ENCODE data around the gene MXRA8.
A peak's percentile ranks its signal among the peaks of the same experiment; 100 is the strongest.

MXRA8 gene

DNA sequence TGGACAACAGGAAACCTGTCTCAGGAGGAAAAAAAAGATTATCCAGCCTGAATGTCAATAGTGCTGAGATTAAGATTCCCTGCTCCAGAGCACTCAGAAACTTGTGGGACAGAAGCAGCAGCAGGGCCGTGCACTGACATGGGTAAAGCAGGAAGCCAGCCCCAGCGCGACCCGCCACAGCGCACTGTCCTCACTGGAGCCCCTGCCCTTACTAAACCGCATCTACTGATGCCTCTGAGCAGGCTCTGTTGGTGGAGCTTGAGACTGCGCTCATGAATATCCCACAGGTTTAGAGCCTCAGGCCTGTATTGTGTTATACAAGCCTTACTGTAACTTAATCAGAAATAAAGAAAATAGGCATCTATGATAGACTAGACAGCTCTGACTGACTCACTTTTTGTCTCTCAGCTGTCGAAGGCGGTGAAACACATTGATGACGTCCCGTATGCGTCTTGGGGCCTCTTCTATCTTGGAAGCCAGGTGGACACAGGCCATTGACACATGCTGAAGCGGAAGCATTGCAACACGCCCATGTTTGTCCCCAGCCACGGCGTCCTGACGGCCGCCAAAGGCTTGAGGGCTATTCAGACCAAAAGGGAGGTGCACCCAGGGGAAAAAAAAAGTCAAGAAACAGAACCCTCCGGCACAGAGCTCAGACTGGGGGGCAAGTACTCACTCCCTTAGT, 39.6 kb upstream of the MXRA8 start:
- TF ChIP-seq, protein P1, sequence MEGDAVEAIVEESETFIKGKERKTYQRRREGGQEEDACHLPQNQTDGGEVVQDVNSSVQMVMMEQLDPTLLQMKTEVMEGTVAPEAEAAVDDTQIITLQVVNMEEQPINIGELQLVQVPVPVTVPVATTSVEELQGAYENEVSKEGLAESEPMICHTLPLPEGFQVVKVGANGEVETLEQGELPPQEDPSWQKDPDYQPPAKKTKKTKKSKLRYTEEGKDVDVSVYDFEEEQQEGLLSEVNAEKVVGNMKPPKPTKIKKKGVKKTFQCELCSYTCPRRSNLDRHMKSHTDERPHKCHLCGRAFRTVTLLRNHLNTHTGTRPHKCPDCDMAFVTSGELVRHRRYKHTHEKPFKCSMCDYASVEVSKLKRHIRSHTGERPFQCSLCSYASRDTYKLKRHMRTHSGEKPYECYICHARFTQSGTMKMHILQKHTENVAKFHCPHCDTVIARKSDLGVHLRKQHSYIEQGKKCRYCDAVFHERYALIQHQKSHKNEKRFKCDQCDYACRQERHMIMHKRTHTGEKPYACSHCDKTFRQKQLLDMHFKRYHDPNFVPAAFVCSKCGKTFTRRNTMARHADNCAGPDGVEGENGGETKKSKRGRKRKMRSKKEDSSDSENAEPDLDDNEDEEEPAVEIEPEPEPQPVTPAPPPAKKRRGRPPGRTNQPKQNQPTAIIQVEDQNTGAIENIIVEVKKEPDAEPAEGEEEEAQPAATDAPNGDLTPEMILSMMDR (conservative IDR thresholded peaks at IDR 0.05; ENCODE audit: low read depth, low read length): no peak
- DNase-seq (ENCODE audit: low read depth): no peak
- H3K4me3 ChIP-seq (ENCODE audit: low read length): peak overlapping the region; percentile 91

DNA sequence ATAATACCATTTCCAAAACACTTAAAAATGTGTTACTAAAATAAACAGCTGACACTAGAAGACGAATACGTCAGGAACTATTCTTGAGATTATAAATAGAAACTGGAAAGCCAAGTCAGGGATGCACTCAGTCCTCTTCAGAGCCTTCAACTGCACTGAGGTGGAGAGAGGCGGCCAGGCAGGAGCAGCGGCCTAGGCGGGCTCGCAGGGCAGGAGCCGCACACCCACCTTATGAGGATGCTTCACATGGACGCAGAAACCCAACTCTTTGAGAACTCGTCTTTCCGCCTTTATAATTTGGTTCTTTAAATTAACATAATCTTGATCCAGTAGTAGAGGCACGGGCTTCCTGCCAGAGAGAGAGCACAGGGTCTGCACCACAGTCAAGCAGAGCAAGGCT, 36.8 kb upstream of the MXRA8 start:
- DNase-seq (ENCODE audit: low read depth): no peak
- TF ChIP-seq, protein P1 (conservative IDR thresholded peaks at IDR 0.05; ENCODE audit: low read depth, low read length): no peak
- H3K4me3 ChIP-seq (ENCODE audit: low read length): no peak overlapping the region

DNA sequence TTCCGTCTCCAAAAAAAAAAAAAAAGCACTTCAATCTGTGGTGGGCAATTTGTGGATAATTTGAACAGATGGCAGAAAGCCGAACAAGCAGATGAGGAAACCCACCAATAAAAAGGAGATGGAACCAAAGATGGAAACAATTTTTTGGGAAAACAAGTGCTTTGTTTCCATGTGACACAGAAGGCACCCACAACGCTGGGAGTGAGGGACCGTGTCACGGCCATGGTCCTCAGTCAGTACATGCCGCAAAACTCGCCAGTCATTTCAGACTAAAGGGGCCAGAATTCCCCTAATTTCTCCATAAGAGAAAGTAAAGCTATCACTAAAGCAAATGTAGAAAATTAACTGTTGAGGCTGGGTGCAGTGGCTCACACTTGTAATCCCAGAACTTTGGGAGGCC, 35.8 kb upstream of the MXRA8 start:
- no peak overlapping the region for H3K4me3 ChIP-seq (ENCODE audit: low read length)
- DNase-seq (ENCODE audit: low read depth): no peak
- TF ChIP-seq, protein P1 (conservative IDR thresholded peaks at IDR 0.05; ENCODE audit: low read depth, low read length): no peak

DNA sequence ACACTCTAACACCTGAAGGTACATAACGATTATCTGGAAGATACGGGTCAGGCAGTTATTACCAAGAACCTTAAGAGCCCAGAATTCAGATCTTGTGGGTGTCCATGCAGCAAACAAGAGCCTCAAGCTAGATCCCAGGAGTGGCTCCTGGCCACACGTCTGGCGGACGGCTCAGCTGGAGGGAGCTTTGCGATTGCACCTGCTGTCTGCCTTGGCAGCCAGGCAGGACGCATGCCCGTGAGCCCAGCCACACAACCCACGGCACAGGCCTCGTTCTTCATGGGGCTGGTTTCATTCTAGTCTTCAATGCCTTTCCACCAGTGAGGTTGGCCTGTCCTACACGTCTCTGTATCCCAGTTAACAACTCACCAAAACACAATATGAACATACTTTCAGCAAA, 35.1 kb upstream of the MXRA8 start:
- TF ChIP-seq, protein P1 (conservative IDR thresholded peaks at IDR 0.05; ENCODE audit: low read depth, low read length): no peak
- H3K4me3 ChIP-seq (ENCODE audit: low read length): no peak overlapping the region
- DNase-seq (ENCODE audit: low read depth): no peak

DNA sequence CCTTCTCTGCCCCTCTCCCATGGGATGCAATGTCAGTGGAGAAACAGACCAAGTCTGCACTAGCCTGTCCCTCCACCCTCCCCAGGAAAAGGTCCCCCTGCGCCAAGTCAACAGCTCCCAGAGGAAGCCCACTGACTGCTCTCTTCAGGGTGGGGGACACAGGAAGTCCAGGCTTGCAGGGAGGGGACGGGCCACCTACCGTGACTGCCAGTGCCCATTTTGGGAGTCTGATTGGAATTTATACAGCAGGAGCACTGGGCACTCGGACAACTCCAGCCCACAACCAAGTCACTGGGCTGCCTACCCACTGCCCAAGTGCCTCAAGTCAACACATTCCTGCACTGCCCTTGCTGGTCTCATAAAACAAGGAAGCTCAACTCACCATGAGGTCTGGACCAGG, 34.7 kb upstream of the MXRA8 start:
- TF ChIP-seq, protein P1 (conservative IDR thresholded peaks at IDR 0.05; ENCODE audit: low read depth, low read length): no peak
- DNase-seq (ENCODE audit: low read depth): no peak

DNA sequence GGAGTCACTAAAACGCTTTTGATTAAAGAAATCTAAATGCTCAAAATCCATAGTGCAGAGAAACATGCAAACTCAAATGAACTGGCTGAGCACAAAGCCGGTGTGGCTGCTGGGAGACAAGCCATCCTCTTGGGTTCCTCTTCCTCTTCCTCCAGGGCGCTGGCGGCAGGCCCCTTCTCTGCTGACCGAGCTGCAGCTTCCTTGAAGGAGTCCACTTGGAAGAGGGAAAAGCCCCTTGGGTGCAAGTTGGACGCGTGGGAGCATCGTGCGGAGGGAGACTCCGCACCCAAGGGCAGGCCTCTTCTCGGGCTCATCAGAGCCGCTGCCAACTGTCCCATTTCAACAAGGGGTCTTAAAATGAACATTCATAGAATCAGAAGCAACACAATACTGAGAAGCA, 32.9 kb upstream of the MXRA8 start:
- TF ChIP-seq, protein P1 (conservative IDR thresholded peaks at IDR 0.05; ENCODE audit: low read depth, low read length): no peak
- DNase-seq (ENCODE audit: low read depth): no peak
- H3K4me3 ChIP-seq (ENCODE audit: low read length): no peak overlapping the region

More for the DNA sequence above, 34.7 kb upstream of the MXRA8 start:
- no peak overlapping the region for H3K4me3 ChIP-seq (ENCODE audit: low read length)

DNA sequence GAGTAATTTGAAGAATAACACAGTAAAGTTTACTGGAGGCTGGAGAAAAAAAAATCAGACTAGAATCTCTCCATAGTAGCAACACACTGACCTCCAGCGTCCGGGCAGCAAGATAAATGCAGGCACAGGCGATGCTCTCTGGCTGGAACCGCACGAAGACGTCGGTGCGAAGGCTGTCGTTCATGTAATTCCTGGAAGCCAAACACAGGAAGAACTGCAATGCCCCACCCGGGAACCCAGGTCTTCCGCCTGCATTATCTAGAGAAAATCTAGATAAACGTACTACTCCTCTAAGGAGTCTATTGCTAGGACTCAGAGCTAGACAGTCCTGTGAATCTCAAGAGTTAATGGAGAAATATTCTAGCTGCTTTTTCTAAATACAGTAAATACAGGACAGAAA, 32.3 kb upstream of the MXRA8 start:
- TF ChIP-seq, protein P1 (conservative IDR thresholded peaks at IDR 0.05; ENCODE audit: low read depth, low read length): no peak
- no peak for DNase-seq (ENCODE audit: low read depth)
- H3K4me3 ChIP-seq (ENCODE audit: low read length): no peak overlapping the region

Data from retinal pigment epithelial cell (primary cell).